HPDE6-E6E7 (cell line): ENCODE results near the gene OR7C1.
"Not testable (repeated sequence)": the region's sequence is repeated elsewhere in the genome, so short reads cannot be mapped to it uniquely, and the experiment has no call there.

Experiments used
- DNase-seq: peaks from one replicate; pipeline ENCODE4 v3.0.0; 2011; ENCODE audit warnings: missing footprints; ENCODE audit errors: extremely low spot score

OR7C1 gene

DNA sequence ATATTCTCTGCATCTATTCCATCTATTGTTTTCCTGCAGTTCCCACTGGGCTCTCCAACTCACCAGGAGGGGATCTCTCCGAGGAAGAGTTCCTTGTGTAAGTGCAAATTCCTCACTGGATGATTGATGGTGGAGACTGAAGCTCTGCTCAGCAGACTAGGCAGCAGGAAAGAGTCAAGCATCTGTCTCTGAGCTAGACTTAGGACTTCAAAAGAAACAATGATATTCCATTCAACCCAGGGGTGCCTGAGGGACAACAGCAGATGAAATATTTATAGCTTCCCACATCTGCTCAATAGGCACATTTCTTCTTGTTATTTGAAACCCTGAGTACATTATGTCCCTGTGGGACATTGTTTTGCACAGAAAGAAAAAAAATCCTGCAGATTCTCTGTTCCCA is at the start of gene OR7C1, which contains the start of gene OR7A5:
OR7C1 (minus strand) TSS at position 175 of the 400 bp plus-strand sequence. CDS start 35,049 bp downstream, outside the sequence.
OR7A5 (minus strand) TSS at position 175 of the 400 bp plus-strand sequence. CDS start 6,944 bp downstream, outside the sequence.
- no peak for DNase-seq

DNA sequence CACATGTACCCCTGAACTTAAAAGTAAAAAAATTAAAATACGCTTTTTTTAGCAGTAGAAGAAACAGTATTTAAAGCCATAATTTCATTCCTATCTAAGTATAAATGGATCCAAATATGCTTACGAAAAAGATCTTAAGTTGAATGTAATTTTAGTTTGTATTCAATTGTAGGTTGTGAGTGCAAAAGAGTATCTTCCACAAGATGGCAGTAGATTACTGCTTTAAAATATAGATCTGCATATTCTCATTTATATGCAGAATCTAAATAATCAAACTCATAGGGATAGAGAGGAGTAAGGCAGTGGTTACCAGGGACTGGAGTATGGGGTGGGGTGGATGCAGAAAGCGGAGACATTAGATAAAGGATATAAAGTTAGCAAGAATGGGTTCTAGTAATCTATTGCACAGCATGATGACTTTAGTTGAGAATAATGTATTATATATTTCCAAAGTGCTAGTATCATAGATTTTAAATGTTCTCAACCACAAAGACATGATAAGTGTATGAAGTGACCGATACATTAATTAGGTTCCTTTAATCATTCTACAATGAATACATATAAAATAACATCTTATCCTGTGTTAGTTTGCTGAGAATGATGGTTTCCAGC is 36.7 kb upstream of the OR7C1 start:
- peak; percentile 4 for DNase-seq

GRCh38 chr19:14868497-14868896 is 33.5 kb upstream of the OR7C1 start:
- DNase-seq, result no peak

DNA sequence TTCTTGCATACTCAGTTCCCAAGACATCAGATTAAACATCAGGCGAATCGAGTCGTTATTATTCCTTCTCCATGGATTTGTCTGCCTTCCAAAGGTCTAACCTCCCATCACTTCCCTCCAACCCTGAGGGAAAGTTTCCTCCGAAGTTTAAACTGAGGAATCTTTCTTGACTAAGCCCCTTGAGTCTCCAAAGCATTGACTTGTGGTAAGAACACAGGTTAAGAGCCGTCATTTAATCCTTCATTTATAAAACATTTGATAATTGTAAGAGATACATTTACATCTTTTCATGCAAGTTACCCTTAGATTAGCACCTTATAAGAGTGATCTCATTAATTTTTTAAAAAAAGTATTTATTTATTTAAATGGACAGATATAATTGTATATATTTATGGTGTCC is 13.8 kb upstream of the OR7C1 start, which contains the start of gene OR7A10:
OR7A10 (minus strand) TSS at position 101 of the 400 bp plus-strand sequence. CDS start 7,045 bp downstream, outside the sequence.
- no peak for DNase-seq

DNA sequence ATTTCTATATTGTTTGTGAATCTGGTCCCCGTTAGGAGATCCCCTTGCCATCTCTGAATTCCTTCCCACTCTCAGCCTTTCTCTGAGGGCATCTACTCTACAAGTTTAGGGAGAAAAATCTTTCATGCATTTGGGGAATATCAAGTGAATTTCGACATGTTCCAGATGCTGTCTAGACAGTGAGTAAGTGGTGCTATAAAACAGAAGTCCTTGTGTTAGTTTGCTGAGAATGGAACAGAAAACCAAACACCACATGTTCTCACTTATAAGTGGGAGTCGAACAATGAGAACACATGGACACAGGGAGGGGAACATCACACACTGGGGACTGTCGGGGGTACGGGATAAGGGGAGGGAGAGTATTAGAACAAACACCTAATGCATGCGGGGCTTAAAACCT is 8.6 kb upstream of the OR7C1 start:
- DNase-seq, result no peak

GRCh38 chr19:14843169-14843568 is 8.2 kb upstream of the OR7C1 start:
- DNase-seq, result no peak

GRCh38 chr19:14840206-14840605 is 5.2 kb upstream of the OR7C1 start:
- no peak for DNase-seq

- no peak for DNase-seq
These were observed 2.4 kb upstream of the OR7C1 start for GRCh38 chr19:14837391-14837790.

DNA sequence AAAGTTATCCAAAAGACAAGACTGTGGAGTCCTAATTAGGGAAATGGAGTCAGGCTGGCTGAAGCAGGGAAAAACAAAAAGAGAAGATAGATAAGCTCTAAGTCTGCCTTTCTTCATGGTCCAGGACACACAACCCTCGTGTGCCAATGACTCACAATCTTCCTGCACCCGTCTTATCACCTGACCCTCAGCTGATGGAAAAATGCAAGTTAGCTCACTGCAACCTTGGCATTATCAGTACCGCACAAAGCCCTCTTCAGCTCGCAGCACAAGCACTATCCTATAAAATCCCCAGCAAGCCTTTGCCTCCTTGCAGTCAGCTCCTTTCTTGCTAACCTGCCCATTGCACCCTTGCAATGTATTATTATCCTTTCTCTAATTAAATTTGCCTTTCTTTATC is 4.3 kb downstream of the OR7C1 start:
- no peak for DNase-seq

- DNase-seq, result peak; percentile 8
These were observed 9.0 kb downstream of the OR7C1 start for GRCh38 chr19:14826006-14826405.

DNA sequence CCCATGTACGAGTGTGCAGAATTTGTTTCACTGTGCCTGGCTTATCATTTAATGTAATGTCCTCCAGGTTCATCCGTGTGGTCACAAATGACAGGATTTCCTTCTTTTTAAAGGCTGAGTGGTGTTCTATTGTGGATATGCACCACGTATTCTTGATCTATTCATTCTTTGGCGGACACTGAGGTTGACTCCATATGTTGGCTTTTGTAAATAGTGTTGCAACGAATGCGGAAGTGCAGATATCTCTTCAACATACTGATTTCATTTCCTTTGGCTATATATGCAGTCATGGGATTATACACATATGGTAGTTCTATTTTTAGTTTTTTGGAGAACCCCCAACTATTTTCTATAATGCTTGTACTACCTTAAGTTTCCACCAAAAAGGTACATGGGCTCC is 13.0 kb downstream of the OR7C1 start:
- DNase-seq, result no peak

GRCh38 chr19:14818588-14818987 is 16.4 kb downstream of the OR7C1 start:
- DNase-seq, result no peak

DNA sequence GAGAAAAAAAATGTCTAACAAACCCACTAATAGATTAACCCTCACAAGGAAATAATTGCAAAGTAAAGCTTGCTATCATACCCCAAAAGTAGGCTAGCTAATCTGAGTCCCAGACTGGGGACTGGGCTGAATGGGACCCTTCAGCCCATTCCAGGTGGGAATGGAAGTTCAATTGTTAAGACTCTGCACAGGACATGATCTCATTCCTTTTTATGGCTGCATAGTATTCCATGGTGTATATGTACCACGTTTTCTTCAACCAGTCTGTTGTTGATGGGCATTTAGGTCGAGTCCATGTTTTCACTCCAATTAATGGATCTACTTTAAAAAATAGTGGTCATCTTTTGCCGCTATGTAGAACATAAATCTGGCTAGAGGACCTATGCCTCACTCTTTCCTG is 17.9 kb downstream of the OR7C1 start:
- no peak for DNase-seq

- no peak for DNase-seq
These were observed 19.9 kb downstream of the OR7C1 start for GRCh38 chr19:14814982-14815652.

DNA sequence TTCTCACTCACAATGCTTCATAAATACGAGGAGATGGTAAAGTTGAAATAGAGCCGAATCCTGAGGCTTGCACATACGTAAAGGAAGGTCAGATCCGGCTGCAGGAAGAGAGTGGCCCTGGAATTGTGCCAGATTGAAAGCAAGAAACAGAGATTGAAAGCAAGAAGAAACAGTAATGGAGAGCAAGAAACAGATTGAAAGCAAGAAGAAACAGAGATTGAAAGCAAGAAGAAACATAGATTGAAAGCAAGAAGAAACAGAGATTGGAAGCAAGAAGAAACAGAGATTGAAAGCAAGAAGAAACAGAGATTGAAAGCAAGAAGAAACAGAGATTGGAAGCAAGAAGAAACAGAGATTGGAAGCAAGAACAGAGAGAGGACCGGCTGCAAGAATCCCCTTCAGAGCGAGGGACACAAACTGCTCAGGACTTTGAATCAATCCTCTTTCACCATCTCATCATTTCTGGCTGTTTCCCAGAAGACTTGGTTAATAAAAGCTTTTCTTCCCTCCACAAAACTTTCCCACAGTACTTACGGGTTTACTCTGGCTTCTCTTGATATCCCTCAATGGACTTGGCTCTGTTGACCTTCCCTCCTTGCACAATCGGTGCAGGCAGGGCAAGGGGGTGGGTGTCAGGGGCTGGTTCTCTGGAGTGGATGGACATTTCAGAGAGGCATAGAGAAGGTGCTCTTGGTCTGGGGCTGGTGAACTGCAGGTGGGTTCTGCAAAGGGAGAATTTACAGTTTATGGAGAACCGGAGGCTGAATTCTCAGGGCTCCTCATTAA is 25.5 kb downstream of the OR7C1 start:
- no peak for DNase-seq

GRCh38 chr19:14804765-14805164 is 30.2 kb downstream of the OR7C1 start:
- DNase-seq, result no peak

- DNase-seq, result no peak
These were observed 36.2 kb downstream of the OR7C1 start for GRCh38 chr19:14798760-14799159.

DNA sequence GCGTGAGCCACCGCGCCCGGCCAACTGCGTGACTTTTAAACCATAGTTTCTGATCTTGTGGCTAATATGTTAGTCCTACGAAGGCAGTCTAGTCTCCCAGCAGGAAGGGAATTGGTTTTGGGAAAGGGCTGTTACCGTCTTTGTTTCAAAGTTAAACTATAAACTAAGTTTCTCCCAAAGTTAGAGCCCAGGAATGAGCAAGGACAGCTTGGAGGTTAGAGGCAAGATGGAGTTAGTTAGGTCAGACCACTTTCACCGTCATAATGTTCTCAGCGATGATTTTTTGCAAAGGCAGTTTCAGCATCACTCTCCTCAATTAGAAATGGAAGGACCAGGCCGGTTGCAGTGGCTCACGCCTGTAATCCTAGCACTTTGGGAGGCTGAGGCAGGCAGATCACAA is 39.0 kb downstream of the OR7C1 start:
- no peak for DNase-seq

GRCh38 chr19:14795078-14795721 is 39.8 kb downstream of the OR7C1 start:
- DNase-seq, result no peak

- DNase-seq, result not testable (repeated sequence)
These were observed 42.7 kb downstream of the OR7C1 start for GRCh38 chr19:14792250-14792649.

DNA sequence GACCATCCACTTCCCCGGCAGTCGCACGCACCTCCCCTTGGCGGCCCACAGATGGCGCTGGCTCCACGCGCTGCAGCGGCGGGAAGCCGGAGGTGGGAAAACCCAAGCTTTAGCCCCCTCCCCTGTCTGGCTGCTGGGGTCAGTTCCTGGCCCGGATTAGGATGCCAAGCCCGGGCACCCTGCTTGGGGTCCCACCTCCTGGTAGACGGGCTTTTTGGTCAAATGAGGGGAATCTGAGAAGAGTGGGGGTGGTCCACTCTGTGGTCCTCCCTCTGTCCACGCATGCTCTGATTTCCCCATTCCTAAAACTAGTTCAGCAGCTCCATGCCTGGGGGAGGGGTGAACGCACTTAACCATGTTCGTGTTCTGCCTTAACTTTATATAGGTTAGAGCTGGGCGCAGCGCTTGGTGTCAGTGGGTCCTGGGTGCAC is 48.5 kb downstream of the OR7C1 start:
- DNase-seq, result no peak
